ENCODE data around the gene SFXN3.
A peak's percentile ranks its signal among the peaks of the same experiment; 100 is the strongest.

DNA sequence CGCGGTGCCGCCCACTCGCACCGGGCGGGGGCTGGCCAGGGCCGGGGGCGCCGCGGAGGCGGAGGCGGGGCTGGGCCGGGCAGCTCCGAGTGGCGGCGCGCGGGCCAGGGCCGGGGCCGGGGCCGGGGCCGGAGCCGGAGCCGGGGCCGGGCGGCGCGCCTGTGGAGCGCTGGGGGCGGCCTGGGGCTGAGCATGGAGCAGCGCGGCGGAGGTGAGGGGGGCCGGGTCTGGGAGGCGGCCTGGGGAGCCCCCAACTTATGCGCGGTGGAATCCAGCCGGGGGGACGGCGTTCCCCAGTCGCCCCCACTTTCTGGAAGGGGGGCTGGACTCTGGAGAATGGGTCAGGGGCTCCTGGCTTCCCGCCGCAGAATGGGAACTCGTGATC lies 31.3 kb upstream of the SFXN3 start, which contains the start of gene LZTS2:
- TF ChIP-seq, protein P1, sequence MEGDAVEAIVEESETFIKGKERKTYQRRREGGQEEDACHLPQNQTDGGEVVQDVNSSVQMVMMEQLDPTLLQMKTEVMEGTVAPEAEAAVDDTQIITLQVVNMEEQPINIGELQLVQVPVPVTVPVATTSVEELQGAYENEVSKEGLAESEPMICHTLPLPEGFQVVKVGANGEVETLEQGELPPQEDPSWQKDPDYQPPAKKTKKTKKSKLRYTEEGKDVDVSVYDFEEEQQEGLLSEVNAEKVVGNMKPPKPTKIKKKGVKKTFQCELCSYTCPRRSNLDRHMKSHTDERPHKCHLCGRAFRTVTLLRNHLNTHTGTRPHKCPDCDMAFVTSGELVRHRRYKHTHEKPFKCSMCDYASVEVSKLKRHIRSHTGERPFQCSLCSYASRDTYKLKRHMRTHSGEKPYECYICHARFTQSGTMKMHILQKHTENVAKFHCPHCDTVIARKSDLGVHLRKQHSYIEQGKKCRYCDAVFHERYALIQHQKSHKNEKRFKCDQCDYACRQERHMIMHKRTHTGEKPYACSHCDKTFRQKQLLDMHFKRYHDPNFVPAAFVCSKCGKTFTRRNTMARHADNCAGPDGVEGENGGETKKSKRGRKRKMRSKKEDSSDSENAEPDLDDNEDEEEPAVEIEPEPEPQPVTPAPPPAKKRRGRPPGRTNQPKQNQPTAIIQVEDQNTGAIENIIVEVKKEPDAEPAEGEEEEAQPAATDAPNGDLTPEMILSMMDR (IDR thresholded peaks at IDR 0.05), result peak in 1 of 6 experiments; percentile 6
- TF ChIP-seq POLR2A (IDR thresholded peaks at IDR 0.05), result no peak
